HL-60/S4 treated with phorbol 12-myristate 13-acetate at 8.2 ng/mL for 4 days and 3 days (cell line): ENCODE data around the gene ADNP2.
"Not testable (repeated sequence)": the region's sequence is repeated elsewhere in the genome, so short reads cannot be mapped to it uniquely, and the experiment has no call there.

Experiments used
- in situ Hi-C: fragments of 300-500 bp; cut with MboI; formaldehyde crosslinking; loops from 2 replicates; pipeline ENCODE4 v1.15.0; 2022; ENCODE audit warnings: low sequenced_read_pairs

Gene ADNP2

DNA sequence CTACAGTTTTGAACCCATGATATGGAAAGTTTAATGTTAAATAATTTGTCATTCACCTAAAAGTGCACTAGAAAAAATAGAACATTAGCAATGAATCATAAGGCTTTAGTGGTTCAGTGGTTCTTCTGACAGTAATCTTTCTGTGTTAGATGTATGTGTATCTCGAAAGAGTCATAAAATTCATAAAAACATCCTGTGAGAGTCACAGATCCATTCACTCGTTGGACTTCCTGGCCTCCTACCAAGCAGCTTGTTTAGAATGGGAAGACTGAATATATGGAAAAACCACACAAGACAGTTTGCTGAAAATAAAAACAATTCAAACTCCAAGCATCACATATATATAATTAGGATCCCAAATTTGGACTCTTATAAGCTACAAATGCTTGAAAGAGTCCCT lies 34.8 kb downstream of the ADNP2 start:
- in situ Hi-C loops, result no loop called here

DNA sequence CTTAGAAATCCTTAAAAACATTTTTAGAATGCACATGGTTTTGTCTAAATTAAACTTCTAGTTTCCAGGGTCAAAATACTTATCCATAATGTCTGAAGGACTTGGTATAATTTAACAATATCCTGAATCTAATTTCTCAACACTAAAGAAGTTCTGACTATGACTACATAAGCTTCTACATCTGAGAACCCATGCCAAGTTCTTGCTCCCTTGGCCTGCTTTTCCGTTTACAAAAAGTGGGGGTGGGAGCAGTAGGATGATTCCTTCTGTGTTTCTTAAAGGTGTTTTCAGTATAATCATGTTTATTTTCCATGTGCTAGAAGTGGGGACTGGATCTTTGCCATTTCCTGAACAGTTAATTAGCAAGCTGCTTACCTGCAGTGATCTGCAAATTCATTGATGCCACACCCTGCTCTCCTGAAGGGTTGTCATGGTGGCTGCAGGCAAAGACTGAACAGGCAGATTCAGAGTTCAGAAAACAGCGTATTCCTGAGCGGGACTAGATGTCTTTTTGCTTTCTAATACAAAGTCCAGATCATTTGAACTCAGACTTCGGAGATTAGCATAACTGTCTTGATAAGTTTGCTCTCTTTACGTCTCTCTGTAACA lies 36.2 kb downstream of the ADNP2 start:
- in situ Hi-C loops, result no loop called here

DNA sequence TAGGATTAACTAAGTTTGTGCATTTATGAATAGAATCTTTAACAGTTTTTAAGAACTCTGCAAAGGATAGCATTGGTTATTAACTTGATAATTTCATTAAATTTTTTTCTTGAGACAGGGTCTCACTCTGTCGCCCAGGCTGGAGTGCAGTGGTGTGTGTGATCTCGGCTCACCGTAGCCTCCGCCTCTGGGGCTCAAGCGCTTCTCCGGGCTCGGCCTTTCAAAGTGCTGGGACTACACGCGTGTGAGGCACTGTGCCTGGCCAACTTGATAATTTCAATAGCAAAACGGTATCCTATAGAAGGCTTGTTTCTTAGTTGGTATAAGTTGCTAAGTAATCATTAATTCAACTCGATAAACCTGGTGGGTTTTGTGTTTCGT lies 38.0 kb downstream of the ADNP2 start:
- in situ Hi-C loops, result no loop called here

DNA sequence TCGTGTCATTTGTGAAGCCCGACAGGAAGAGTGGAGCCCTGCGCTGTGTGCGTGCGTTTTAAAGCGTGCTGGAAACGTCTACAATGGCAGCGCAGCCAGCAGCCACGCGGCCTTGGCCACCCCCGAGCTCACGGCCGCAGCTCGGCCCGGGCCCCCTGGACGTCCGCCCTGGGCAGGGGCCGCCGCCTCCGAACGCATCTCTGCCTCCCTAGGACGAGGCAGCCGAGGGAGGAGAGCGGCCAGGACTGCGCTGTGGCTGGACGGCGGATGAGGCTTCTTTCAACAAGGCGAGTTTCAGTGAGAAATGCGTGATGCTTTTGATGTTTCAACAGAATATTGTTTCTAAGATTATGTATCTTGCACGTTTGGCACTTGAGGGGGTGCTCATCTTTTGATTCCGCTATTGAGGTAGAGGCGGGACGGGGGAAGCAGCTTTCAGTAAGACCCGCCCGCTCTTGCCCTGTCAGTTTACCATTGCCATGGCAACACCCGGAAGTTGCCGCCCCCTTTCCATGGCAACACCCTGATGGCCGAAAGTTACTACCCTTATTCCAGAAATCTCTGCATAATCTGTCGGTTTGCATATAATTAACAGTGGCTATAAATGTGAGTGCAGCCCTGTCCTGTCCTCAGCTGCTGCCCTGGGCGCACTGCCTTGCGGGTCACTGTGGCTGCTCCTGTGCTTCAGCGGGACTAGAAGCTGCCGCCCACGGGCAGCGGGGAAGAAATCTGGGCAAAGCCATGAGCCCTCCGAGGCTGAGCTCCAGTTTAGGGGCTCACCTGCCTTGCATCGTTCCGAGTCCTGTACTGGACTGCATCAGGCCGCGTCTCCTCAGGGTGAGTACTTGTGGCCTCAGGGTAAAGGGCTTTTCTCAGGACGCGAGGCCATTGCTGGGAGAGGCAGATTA lies 38.6 kb downstream of the ADNP2 start:
- in situ Hi-C loops, result no loop called here

DNA sequence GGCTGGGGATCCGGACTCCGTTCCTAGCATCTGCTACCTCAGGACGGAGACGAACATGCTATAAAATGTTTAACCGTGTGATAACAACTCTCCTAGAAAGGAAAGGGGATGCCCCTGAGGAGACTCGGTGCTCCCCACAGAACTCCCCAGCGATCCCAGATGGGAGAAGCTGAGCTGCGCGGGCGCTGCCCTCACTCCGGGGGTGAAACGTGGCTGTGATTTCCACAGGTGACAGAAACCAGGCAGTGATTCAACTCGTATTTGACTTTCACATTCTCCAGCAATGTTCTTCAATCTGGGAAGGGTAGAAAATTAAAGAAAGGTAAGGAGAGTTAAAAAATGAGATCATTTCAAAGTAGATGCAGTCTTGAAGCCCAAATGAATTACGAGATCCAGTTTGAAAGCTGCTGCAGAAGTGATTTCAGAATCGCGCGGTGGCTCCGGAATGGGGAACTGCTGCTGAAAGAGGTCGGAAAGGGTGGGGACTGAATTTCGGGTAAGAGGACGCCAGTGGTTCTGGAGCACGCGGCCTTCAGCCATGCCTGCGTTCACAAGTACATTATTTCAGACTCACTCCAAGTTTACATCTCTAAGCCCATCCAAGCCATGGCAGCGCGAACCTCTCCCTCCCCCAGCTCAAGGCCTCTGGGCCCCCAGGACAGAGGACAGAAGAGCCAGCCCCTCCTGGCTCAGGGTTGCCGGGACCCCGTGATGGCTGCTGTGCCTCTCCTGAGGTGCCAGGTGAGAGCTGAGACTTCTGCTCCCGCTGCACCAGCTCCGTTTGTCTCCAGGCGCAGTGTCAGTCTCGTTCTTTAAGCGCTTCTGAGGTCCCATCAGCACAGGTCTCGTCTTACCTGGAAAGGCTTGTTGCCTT lies 39.5 kb downstream of the ADNP2 start:
- in situ Hi-C loops, result no loop called here

DNA sequence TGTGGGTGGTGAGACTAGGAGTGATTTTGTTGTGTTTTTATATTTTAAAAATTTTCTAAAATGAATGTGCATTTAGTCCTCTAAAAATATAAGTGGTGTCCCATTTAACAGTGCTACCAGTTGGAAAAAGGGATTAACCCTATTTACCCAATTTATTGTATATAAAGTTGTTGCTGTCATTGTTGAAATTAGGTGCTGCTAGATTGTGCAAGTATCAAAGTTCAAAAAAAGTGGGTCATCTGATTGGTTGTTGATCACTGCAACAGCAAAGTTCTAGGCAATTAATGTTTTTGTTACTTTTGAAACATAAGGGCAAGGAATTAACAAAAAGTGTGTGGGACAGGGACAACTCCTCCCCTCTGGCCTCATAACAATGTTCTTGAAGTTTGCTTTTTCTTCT lies 40.6 kb downstream of the ADNP2 start:
- in situ Hi-C loops, result no loop called here

DNA sequence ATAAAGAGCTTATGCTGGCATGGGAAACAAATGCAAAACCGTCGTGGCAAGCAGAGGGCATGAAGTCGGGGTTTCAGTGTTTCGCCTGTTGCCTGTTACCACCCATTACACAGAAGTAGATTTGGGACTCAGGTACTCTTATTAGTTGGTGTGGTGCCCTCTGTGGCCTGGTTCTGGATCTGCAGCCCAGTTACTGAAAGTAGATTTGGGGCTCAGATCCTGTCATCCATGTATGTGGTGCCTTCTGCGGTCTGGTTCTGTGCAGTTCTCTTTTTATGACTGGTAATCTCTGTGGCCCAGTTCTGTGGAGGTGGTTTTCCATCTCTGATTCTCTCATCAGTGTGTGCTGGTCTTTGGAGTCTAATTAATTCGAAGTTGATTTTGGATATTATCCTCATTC lies 45.2 kb downstream of the ADNP2 start:
- in situ Hi-C loops, result no loop called here

DNA sequence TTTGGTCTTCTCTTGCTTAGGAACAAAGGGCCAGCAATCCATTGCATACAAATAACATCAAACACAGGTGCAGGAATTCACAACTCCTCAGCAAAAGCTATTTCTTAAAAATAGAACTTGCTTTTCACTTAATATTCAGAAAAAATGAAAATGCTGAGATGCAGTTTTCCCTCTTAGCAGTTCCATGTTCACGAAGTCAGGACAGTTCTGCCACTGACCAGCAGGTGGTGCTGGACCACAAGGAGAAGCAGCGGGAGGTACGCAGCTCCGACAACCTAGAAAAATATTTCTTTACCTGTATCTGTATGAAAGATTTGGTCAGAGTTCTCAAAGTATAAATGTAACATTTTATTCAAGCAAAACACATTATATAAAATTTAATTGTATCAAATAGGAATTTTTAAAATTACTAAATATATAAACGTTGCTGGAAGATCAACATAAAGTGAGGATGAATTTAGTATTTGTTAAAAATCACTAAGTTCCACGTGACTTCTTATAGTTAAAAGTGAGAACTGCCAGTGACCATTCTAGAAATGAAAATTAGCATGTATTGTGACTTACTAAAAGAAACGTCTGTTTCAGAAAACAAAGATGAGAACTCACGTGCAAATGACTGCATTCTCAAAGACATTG lies 48.8 kb downstream of the ADNP2 start:
- in situ Hi-C loops, result no loop called here

DNA sequence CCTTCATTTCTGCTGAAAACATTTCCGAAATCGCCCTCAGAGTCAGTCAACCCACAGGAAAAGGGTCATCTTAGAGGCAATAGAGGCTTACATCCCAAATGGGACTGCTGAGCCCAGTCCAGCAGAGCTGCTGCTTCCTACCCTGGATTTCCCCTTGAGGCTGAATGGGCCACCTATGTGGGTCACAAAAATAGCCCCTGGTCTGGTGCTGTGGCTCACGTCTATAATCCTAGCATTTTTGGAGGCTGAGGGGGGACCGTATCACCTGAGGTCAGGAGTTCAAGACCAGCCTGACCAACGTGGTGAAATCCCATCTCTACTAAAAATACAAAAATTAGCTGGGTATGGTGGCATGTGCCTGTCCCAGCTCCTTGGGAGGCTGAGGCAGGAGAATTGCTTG lies 49.3 kb downstream of the ADNP2 start:
- in situ Hi-C loops, result no loop called here

DNA sequence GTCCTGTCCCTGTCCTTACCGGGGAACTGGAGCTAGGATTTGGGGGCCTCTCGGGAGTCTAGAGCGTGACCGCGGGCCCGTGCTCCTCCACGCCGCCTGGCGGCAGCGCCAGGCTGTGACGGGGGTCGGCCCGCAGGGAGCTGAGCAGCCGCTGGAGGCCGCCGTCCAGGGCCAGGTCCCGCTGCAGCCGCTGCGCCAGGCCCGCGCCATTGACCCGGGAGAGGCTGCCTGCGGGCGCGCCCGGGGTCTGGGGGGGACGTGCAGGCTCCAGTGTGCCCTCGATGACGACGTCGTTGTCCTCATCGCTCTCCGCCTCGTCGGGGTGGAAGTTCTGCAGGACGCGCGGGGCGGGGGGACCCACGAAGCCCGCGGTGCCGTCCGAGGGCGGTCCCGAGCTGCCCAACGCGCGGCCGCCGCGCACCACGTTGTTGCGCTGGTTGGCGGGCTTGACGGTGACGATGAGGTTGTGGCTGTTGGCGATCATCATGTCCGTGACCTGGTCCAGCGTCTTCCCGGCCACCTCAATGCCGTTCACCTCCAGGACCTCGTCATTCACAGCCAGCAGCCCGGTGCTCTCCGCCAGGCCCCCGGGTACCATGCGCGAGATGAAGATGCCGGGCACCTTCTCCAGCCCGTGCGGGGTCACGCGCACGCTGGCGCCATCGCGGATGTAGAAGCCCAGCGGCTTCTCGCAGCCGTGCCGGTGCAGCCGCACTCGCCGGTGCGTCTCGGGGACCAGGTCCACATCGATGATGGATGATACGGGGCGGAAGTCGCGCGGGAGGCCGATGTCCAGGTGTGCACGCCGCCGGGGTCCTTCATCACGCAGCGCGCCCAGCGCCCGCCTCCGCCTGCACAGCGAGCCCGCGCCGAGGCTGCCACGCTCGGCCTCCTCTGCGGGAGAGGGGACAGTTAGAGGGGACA lies 50.9 kb downstream of the ADNP2 start:
- in situ Hi-C loops, result no loop called here

DNA sequence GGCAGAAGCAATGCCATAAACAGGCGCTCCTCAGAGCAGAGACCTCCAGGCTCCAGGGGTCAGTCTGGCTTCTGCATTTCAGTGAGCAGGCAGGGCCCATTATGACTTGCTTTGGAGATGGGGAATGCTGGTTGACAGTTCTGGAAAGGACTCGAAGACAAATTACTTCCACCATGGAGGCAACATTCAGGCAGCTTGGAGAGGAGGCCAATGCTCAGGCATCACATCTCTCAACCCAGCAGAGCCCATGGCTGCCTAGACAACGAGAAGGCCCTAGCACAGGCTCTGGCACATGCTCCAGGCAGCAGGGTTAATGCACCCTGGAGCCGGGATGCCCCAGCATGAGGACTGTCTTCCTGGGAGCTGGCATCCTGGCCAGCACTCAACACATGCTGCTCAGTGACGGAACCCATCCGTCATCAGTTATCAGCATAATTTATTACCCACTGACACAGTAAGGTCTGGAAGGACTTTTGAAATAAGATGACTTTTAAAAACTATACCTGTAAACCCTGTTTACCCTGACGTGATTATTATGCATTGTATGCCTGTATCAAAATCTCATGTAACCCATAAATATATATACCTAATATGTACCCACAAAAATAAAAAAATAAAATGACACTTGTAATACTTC lies 52.8 kb downstream of the ADNP2 start:
- in situ Hi-C loops, result no loop called here

DNA sequence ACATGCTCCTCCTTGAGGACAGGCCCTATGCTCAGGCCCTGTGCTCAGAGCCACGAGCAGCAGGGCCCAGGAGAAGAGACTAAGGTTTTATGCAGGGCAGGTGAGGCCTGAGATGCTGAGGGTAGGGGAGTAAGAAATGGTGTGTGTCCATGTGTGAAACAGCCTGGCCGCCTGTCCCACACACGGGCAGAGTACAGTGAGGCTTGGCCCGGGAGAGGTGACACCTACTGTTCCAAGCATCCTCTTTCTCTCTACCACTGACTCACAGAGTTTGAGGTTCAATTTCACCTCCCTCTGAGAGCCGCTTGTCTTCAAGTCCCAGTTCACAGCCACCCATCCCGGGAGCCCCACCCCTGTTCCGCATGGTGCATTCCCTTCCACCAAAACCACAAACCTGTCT lies 54.1 kb downstream of the ADNP2 start:
- in situ Hi-C loops, result no loop called here

DNA sequence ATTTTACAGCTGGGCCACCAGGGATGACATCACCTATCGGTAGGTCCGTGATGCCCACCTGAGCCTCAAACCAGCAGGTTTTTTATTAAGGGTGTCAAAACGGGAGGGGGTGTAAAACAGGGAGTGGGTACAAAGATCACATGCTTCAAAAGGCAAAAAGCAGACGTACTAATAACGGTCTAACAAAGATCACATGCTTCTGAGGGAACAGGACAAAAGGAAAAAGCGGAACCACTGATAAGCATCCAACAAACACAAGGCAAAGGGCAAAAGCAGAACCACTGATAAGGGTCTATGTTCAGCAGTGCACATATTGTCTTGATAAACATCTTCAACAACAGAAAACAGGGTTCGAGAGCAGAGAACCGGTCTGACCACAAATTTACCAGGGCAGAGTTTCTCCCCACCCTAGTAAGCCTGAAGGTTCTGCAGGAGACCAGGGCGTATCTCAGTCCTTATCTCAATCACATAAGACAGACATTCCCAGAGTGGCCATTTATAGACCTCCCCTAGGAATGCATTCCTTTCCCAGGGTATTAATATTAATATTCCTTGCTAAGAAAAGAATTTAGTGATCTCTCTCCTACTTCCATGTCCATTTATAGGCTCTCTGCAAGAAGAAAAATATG lies 55.8 kb downstream of the ADNP2 start:
- in situ Hi-C loops, result not testable (repeated sequence)

DNA sequence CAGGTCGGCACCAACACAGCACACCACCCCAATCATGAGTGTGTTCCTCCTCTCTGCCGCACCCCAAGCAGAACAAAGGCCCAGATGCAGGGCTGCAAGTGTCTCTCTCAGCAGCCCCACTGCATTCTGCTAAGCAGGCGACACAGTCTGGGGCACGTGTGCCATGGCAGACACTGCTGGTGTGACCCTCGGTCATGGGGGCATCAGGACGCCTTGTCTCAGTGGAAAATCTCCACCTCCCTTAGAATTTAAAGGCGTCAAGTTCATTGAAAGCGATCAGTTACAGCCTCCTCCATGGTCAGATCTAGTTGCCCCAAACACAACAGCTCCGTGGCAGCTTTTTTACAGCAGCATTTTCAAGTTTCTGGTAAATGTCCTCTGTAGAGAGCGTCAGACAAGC lies 57.2 kb downstream of the ADNP2 start:
- in situ Hi-C loops, result no loop called here

DNA sequence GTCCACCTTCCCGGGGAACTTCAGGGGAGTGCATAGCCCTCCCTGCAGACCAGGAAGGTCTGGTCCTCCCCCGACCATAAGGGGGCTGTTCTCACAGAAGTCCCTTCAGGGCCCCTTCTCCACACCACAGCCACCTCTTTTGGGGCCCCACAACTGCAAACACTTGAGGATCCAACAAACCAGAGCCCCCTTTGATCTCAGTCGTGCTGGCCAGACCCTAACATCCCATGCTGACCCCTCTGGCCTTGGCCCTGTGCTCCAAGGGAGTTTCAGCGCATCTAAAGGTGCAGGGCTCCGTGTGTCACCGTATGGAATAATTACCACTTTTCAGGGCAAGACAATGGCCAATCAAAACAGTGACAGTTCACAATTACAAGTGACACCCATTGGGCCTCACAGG lies 57.7 kb downstream of the ADNP2 start:
- in situ Hi-C loops, result no loop called here

DNA sequence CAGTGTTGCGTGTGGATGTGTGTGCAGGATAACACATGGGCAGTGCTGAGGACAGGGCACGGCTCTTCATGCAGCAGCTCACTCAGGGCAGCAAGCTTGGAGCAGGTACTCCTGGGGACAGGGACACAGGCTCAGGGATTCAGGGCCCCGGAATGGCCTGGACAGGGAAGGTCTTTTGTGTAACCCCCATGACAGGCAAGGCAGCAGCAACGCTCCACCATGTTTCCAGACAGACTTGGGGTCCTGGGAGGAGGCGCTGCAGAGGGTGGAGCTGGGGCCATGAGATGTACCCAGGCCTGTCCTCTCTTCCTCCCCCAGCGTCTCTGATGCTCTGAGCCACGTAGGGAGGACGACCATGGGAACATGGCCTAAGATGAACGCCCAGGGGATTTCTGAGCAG lies 58.3 kb downstream of the ADNP2 start:
- in situ Hi-C loops, result no loop called here

DNA sequence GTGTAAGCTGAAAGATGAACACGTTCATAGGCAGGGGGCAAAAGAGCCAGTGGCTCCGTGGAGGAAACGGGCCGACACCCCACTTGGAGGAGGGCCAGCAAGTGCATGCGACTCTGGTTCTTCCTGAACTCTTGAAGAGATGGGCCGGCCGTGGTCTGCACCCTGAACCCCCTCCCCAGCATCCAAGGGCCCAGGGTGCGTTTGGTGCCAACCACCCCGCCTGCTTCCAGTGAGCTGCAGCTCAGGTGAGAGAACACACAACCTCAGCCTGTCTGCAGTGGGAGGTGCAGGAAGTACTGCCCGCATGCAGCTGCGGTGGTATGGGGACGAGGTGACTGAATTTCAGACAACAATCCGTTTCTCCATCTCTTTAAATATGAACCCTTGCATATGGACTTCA lies 58.9 kb downstream of the ADNP2 start:
- in situ Hi-C loops, result no loop called here

DNA sequence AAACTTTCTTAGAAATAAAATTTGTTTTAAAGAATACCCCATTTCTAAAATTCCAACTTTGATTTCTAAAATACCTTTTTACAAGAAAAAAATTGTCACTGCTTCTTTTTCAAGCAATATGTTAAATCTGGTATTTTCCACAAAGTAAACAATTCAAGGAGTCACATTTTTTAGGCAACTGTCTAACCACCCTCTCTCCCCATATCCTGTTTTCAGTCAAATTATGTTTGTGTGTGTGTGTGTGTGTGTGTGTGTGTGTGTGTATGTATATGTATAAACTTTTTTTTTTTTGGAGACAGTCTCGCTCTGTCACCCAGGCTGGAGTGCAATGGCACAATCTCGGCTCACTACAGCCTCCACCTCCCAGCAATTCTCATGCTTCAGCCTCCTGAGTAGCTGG lies 59.3 kb downstream of the ADNP2 start:
- in situ Hi-C loops, result no loop called here

DNA sequence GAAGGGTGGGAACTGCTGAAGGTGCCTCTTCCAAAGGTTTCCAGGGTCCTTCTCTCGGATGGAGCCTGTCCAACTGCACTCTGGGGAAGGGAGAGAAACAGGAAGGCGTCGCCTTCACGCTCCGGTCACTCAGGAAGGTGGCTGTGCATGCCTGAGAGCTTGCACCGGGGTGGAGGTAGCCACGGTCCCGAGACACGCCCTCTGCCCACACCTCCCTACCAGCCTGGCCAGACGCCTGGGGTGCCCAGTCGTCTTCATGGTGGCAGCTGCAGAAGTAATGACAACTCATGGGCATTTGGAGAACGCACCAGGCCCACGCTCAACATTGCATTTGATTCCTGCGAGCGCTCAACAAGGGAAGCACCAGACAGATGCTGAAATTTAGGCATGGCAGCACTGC lies 59.9 kb downstream of the ADNP2 start:
- in situ Hi-C loops, result no loop called here
